Stimulated activated CD8-positive, alpha-beta memory T cell treated with anti-CD3 and anti-CD28 coated beads, Interleukin-7, amount 100 ng/mL, for 1 hour (primary cell): ENCODE data around the gene CRYGC.
"Not testable (repeated sequence)": the region's sequence is repeated elsewhere in the genome, so short reads cannot be mapped to it uniquely, and the experiment has no call there.

ENCODE experiments used
- DNase-seq, 2 donors: peaks; one replicate each; pipeline ENCODE4 v3.0.0-alpha.2; 2020; ENCODE audit warnings: low read depth in 2 of 2

CRYGC gene

GRCh38 chr2:208136716-208137094 lies 7.1 kb upstream of the CRYGC start:
- no peak for DNase-seq

- no peak for DNase-seq
These were observed 6.4 kb upstream of the CRYGC start for GRCh38 chr2:208135794-208136715.

DNA sequence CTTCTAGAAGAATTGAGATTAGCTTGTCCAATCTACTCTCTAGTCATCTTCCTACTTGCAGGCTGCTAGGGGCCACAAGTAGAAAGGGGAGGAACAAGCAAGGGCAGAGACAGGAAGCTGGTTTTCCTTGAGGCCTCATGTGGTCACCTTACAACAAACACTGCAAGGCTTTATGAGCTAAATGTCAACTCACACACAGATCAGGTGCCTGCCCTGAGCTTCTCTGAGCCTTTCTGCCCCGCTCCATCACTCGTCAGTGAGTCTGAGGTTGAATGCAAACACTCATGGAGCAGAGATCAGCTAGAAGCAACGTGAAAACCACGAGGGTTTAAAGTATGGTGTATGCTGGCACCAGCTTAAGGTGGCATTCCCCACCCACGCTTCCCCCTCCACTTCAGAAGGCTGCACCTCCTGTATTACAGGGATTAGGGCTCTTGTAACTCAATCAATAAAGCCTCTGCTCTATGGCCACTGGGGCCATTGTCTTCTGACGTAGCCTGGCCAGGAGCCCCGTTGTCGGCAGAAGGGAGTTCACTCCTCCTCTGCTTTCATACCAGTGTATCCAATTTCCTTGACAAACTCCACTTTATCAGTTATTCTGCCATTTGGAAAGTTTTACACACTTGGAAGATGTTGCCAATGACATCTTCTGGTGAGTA lies 5.4 kb upstream of the CRYGC start:
- DNase-seq, result no peak

DNA sequence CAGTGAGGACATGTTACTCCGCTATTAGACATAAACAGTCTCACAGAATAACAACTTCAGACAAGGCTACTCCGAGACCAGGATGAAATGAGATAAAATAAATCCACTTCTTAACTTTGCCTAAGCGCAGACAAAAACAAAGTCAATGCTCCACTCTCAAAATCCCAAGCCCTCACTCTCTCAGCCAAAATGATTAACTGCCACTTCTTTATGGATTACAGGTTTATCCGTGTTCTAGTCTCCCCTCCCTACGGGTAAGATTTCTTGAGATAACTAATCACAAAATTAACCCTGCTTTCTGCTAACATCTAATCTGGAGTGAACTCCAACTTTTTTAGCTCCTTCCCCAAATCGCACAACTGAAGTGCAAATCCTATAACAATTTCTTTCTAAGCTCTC lies 1.1 kb upstream of the CRYGC start:
- DNase-seq, result no peak

DNA sequence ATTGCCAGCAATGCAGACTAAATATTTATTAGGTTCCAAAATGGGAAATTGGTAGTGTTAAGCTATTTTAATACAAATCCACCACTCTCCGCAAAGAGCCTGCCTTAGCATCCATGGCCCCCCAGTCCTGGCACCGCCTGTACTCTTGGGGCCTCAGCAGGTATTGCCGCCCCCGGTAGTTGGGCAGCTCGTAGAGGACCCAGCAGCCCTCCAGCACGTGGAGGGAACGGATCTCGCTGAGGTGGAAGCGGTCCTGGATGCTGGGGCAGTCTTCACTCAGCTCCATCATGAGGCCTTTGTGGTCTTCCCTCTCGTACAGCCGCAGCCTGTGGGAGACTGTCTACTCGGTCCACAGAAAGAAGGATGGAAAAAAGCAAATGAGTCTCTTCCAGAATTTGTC lies 1.5 kb downstream of the CRYGC start:
- no peak for DNase-seq

GRCh38 chr2:208127090-208127489 lies 2.5 kb downstream of the CRYGC start:
- no peak for DNase-seq

DNA sequence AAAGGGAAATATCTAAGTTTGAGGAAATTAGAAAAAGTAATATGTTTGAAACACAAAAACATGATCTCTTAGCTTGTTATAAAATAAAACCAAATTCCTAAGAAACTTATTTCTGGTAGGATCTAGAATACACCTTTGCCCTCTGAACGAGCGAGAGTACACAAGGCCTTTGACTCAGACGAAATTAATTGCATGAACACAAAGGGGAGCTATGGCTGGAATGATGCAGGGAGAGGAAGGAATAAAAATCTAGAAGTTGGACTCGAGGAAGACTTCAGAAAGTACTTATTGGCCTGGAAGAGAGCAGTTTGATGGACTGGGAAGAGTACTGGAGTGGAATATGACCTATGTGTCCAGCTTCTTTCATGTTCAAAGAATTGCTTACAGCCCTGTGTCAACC lies 4.4 kb downstream of the CRYGC start:
- no peak for DNase-seq

DNA sequence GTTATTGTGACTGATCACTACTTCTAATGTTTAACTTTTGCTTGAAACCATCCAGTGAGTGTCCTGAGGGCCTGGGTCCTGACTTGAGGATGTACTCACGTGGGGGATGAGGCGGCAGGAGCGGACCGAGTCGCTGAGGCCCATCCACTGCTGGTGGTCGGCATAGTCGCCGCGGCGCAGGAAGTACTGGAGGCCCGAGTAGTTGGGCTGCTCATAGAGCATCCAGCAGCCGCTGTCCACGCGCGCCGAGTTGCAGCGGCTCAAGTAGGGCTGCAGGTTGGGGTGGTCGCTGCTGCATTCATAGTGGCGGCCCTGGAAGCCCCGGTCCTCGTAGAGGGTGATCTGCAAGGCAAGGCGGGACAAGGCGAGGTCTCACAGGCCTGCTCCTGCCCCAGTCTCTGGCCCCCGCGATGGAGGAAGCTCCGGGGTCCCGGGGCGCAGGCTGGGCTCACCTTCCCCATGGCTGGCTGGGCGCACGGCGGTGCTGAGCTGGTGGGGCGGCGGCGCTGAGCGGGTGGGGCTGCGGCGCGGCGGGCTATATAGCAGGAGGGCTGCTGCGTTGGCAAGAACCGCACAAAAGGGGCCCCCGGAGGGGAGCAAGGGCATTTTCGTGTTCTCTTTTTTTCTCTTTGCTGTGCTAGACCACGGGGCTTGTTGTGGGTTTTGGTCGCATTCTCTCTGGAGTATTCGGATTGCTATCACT lies 5.5 kb downstream of the CRYGC start, which contains the start of gene CRYGD:
Gene CRYGD (minus strand): TSS at position 512 of the 703 bp plus-strand sequence. CDS start 51 bp downstream, at position 461.
- DNase-seq, result not testable (repeated sequence)

DNA sequence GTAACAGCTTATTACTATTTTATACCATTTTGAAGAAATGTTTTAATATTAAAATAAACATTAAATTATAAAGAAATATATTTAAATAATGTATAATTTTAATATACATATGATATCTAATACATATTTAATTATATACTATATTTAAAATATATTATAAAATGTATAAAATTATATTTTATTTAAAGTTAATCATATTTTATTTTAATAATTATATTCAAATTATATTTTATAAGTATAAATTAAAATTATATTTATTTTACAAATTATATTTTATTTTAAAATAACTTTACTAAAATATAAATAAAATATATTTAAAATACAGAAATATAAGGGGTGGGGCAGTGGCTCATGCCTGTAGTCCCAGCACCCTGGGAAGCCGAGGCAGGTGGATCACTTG lies 7.4 kb downstream of the CRYGC start:
- no peak for DNase-seq

DNA sequence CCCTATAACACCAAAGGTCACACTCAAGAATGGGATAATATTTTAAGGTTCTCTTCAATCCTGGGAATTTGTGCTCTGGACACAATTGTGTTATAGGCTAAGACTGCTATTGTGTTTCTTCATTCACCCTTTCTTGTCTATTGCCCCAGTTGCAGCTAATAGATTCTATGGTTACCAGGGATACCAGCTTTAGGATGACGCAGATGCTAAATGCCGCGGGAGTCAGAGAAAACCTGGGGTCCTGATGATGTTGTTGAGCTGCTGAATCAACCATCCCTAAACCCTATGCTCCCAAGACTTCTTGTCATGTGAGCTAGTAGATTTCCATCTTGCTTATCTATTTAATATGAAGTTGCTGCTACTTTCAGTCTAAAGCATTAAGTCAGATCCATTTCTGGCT lies 10.7 kb downstream of the CRYGC start:
- DNase-seq, result no peak

- not testable (repeated sequence) for DNase-seq
These were observed 12.2 kb downstream of the CRYGC start for GRCh38 chr2:208117390-208117789.

DNA sequence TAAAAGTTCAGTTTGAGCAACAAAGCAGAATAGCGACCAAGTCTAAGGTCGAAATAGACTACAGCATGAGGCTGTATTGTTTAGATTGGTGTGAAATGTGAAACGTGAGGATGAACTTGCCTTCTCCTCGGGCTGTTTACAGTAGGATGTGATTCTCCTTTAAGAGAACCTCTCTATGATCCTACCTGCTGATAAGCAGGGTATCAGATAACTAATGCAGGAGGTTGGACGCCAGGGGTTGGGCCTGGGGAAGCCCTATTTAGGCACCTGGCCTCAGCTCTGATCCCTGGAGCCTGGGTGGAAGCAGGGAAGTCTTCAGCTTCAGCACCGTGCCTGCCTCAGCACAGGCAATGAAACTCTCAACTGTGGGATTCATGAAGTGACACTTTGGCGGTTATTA lies 16.7 kb downstream of the CRYGC start:
- no peak for DNase-seq

- DNase-seq, result not testable (repeated sequence)
These were observed 17.3 kb downstream of the CRYGC start for GRCh38 chr2:208112273-208112745.

GRCh38 chr2:208103616-208104015 lies 26.0 kb downstream of the CRYGC start:
- DNase-seq, result no peak

GRCh38 chr2:208101716-208102631 lies 27.7 kb downstream of the CRYGC start:
- DNase-seq, result no peak

DNA sequence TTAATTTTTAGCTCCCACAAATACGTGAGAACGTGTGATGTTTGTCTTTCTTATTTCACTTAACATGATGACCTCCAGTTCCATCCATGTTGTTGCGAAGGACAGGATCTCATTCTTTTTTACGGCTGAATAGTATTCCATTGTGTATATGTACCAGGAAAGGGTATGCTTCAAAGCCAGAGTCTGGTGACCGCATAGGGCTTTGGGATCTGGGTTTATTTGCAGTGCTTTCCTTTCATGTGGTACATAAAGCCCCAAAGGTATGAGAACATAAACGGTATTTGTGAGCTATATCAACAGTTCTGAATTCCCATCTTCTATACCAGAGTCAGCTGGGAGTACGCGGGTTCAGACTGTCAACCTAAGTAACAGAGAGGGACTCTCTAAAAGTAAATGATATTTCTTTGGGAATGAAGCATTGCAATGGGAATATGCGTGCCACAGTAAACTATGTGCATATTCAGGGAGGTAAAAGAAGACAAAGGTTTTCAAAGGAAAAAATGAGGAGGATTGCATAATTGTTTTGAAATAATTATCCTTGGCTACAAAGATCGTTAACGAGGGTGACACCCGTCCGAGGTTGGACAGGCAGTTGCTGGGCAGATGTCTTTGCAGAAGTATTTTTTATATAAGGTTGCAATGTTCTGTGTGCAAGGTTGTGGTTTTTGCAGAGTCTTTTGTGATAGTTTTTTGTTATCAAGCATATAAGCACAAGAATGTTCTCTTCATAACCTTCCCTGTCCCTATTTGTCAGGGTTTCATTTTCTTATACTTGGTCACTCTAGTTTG lies 29.8 kb downstream of the CRYGC start:
- no peak for DNase-seq

GRCh38 chr2:208098701-208099100 lies 30.9 kb downstream of the CRYGC start:
- not testable (repeated sequence) for DNase-seq

DNA sequence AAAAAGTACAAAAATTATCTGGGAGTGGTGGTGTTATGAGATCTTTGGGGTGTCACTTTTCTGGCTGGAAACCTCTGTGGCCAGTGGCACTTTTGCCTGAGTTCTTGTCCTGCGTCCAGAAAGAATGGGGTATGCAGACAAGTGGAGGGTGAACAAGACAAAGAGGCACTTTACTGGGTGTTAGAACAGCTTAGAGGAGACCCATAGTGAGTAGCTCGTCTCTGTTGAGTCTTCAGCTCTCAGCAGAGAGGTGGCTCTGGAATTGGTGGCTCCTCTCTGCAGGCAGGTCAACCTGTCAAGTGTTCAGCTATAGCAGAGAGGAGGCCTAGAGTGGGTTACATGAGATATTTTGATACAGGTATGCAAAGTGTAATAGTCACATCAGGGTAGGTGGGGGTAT lies 31.4 kb downstream of the CRYGC start:
- no peak for DNase-seq

- DNase-seq, result no peak
These were observed 31.8 kb downstream of the CRYGC start for GRCh38 chr2:208097801-208098200.

- no peak for DNase-seq
These were observed 32.3 kb downstream of the CRYGC start for GRCh38 chr2:208097313-208097712.
